ENCODE results near the gene SAMMSON. TPM values are rescaled to one million over a fixed set of nuclear protein-coding genes. Genes with fewer than 3 reads are reported as not detected.

SAMMSON gene
- total and polyA plus RNA-seq, 9 of the 15 experiments (the other 6 are each of a cell fraction or from before 2014, with no cell fraction given), result 0.65 to 4.4 (median 1.9) TPM

DNA sequence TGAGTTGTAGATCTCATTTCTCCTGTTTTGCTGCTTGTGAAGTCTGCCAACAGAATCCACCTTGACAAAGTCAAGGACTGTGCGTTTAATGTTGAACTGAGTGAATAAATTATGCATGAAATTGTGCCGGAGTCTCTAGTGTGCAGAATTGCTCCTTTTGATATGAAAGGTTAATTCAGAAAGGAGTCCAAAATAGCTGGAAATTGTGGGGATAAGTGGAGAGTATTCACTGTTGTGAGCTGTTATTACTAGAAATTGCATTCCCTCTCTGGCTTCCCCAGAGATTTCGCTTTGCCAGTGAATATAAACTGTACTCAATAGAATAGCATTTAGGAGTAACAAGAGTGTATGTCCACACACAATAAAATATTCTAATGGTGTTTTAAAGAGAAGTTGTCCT, 43.1 kb downstream of the SAMMSON start:
- H3K9me1 ChIP-seq (ENCODE audit: control insufficient read depth, insufficient read depth, low read length), result peaks cover 3% of the 10 kb centered on the region
- no peak overlapping the region for H3K9ac ChIP-seq (ENCODE audit: insufficient read depth in 1 of 2, low read depth in 2 of 2, low read length in 2 of 2)
- 2% methylated on average over 3 of the region's 3 CpGs for WGBS (ENCODE audit: insufficient coverage, low coverage, missing lambda C conversion rate)
- H3K9me3 ChIP-seq (replicated peaks; ENCODE audit: control insufficient read depth, insufficient read depth, low read depth, low read length), result no peaks in the 10 kb centered on the region
- FAIRE-seq, result no peak
- intact Hi-C loops (cut with micrococcal nuclease) (no loop called here), in situ Hi-C loops (cut with MboI) (no loop called here)
- no peak for ATAC-seq
- no peaks in the 10 kb centered on the region for H3K4me1 ChIP-seq (replicated peaks in 1 of 2; ENCODE audit: control insufficient read depth in 2 of 2, insufficient read depth in 2 of 2, low read length in 2 of 2)
- TF ChIP-seq SMC3 (conservative IDR thresholded peaks at IDR 0.05; ENCODE audit: insufficient read depth, low read depth, low read length) (no peak), RBBP5 (IDR thresholded peaks at IDR 0.05; ENCODE audit: borderline replicate concordance, insufficient read depth, low read length, poor library complexity, severe bottlenecking) (no peak), ZNF436 (CRISPR knock-in tag; IDR thresholded peaks at IDR 0.05) (no peak), KLF13 (tag; IDR thresholded peaks at IDR 0.05; ENCODE audit: borderline replicate concordance, low read depth) (no peak)
- TF ChIP-seq, protein P1, sequence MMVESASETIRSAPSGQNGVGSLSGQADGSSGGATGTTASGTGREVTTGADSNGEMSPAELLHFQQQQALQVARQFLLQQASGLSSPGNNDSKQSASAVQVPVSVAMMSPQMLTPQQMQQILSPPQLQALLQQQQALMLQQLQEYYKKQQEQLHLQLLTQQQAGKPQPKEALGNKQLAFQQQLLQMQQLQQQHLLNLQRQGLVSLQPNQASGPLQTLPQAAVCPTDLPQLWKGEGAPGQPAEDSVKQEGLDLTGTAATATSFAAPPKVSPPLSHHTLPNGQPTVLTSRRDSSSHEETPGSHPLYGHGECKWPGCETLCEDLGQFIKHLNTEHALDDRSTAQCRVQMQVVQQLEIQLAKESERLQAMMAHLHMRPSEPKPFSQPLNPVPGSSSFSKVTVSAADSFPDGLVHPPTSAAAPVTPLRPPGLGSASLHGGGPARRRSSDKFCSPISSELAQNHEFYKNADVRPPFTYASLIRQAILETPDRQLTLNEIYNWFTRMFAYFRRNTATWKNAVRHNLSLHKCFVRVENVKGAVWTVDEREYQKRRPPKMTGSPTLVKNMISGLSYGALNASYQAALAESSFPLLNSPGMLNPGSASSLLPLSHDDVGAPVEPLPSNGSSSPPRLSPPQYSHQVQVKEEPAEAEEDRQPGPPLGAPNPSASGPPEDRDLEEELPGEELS (CRISPR knock-in tag; IDR thresholded peaks at IDR 0.05; ENCODE audit: borderline replicate concordance), result no peak
- POLR2A ChIA-PET, result no interaction called here
- no peak overlapping the region for H3K27ac ChIP-seq (ENCODE audit: extremely low read depth, low read depth, low read length)
- H4K20me1 ChIP-seq (replicated peaks; ENCODE audit: control insufficient read depth, insufficient read depth, low read length), result no peaks in the 10 kb centered on the region
- H3K4me3 ChIP-seq, result no peak overlapping the region
- BruUV-seq (replicated peaks), result no TSS peak
- H3K4me2 ChIP-seq (ENCODE audit: insufficient read depth, low read length), result no peak overlapping the region
- H3K79me2 ChIP-seq (ENCODE audit: control insufficient read depth, insufficient read depth, low read length), result no peaks in the 10 kb centered on the region
- DNase-seq (ENCODE audit: extremely low read depth in 1 of 4, low spot score in 3 of 4), result no peak
- CTCF ChIA-PET (ENCODE audit: low intra/inter-chr PET ratio), result no interaction called here
- H3K27me3 ChIP-seq (ENCODE audit: control insufficient read depth in 2 of 2, insufficient read depth in 2 of 2, low read length in 2 of 2), result no peaks in the 10 kb centered on the region
- H3K36me3 ChIP-seq (ENCODE audit: control insufficient read depth, insufficient read depth, low read length), result no peaks in the 10 kb centered on the region
- H2AFZ ChIP-seq (ENCODE audit: low read depth, low read length), result no peak overlapping the region

Measured in K562 (cell line).